Measurements from ENCODE around the gene NUP43.

The NUP43 gene

GRCh38 chr6:149733089-149733720 lies 13.1 kb downstream of the NUP43 start:
- no peak overlapping the region for H3K4me3 ChIP-seq (ENCODE audit: low read length)
- H3K79me2 ChIP-seq (ENCODE audit: low read length), result no peaks in the 10 kb centered on the region
- no peaks in the 10 kb centered on the region for H3F3A ChIP-seq (ENCODE audit: insufficient read depth, low read length)
- no peak for TF ChIP-seq CTCF (IDR thresholded peaks at IDR 0.05; ENCODE audit: low read length)
- TF ChIP-seq EZH2phosphoT487 (IDR thresholded peaks at IDR 0.05; ENCODE audit: low read length), result no peak
- H4K20me1 ChIP-seq (ENCODE audit: insufficient read depth, low read length), result no peaks in the 10 kb centered on the region
- H3K4me2 ChIP-seq (ENCODE audit: low read depth, low read length), result no peak overlapping the region
- H3K27me3 ChIP-seq (replicated peaks; ENCODE audit: insufficient read depth, low read length), result no peaks in the 10 kb centered on the region
- no peaks in the 10 kb centered on the region for H3K36me3 ChIP-seq (replicated peaks; ENCODE audit: insufficient read depth, low read length)
- no peak overlapping the region for H3K27ac ChIP-seq (ENCODE audit: low read length)
- H3K9me3 ChIP-seq (replicated peaks; ENCODE audit: insufficient read depth, low read length), result no peaks in the 10 kb centered on the region
- H3K4me1 ChIP-seq (ENCODE audit: low read length), result no peaks in the 10 kb centered on the region
- no peak overlapping the region for H3K9ac ChIP-seq (ENCODE audit: low read length)
- H2AFZ ChIP-seq (ENCODE audit: low read length), result no peak overlapping the region
- H3K9me2 ChIP-seq (replicated peaks; ENCODE audit: insufficient read depth, low read length), result no peaks in the 10 kb centered on the region
- DNase-seq, result no peak

DNA sequence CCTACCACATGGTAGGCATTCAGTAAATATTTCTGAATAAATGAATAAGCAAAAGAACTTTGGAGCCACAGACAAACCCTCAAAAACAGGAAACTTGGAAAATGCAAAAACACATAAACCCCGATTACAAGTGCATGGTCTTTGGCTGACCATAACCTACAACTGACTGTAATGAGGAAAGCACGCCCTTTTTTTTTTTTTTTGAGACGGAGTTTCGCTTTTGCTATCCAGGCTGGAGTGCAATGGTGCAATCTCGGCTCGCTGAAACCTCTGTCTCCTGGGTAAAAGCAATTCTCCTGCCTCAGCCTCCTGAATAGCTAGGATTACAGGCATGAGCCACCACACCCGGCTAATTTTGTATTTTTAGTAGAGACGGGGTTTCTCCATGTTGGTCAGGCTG lies 16.5 kb downstream of the NUP43 start:
- no peak overlapping the region for H2AFZ ChIP-seq (ENCODE audit: low read length)
- H4K20me1 ChIP-seq (ENCODE audit: insufficient read depth, low read length), result no peaks in the 10 kb centered on the region
- H3K9me2 ChIP-seq (replicated peaks; ENCODE audit: insufficient read depth, low read length), result no peaks in the 10 kb centered on the region
- TF ChIP-seq EZH2phosphoT487 (IDR thresholded peaks at IDR 0.05; ENCODE audit: low read length) (no peak), EZH2 (optimal IDR thresholded peaks at IDR 0.05; ENCODE audit: low read depth, low read length) (no peak), CTCF (IDR thresholded peaks at IDR 0.05; ENCODE audit: low read length) (no peak)
- no peak for DNase-seq
- no peaks in the 10 kb centered on the region for H3F3A ChIP-seq (ENCODE audit: insufficient read depth, low read length)
- no peaks in the 10 kb centered on the region for H3K27me3 ChIP-seq (replicated peaks; ENCODE audit: insufficient read depth, low read length)
- no peaks in the 10 kb centered on the region for H3K4me1 ChIP-seq (ENCODE audit: low read length)
- H3K9ac ChIP-seq (ENCODE audit: low read length), result no peak overlapping the region
- H3K79me2 ChIP-seq (ENCODE audit: low read length), result no peaks in the 10 kb centered on the region
- no peak overlapping the region for H3K4me3 ChIP-seq (ENCODE audit: low read length)
- H3K9me3 ChIP-seq (replicated peaks; ENCODE audit: insufficient read depth, low read length), result no peaks in the 10 kb centered on the region
- no peaks in the 10 kb centered on the region for H3K36me3 ChIP-seq (replicated peaks; ENCODE audit: insufficient read depth, low read length)
- no peak overlapping the region for H3K4me2 ChIP-seq (ENCODE audit: low read depth, low read length)
- H3K27ac ChIP-seq (ENCODE audit: low read length), result no peak overlapping the region

GRCh38 chr6:149728499-149729234 lies 17.7 kb downstream of the NUP43 start:
- no peaks in the 10 kb centered on the region for H3K36me3 ChIP-seq (replicated peaks; ENCODE audit: insufficient read depth, low read length)
- no peaks in the 10 kb centered on the region for H3K79me2 ChIP-seq (ENCODE audit: low read length)
- DNase-seq, result no peak
- no peak overlapping the region for H3K9ac ChIP-seq (ENCODE audit: low read length)
- no peaks in the 10 kb centered on the region for H4K20me1 ChIP-seq (ENCODE audit: insufficient read depth, low read length)
- H3K27ac ChIP-seq (ENCODE audit: low read length), result no peak overlapping the region
- no peaks in the 10 kb centered on the region for H3K4me1 ChIP-seq (ENCODE audit: low read length)
- H3K9me3 ChIP-seq (replicated peaks; ENCODE audit: insufficient read depth, low read length), result no peaks in the 10 kb centered on the region
- H3K27me3 ChIP-seq (replicated peaks; ENCODE audit: insufficient read depth, low read length), result no peaks in the 10 kb centered on the region
- H3K9me2 ChIP-seq (replicated peaks; ENCODE audit: insufficient read depth, low read length), result no peaks in the 10 kb centered on the region
- no peak overlapping the region for H3K4me3 ChIP-seq (ENCODE audit: low read length)
- no peak overlapping the region for H3K4me2 ChIP-seq (ENCODE audit: low read depth, low read length)
- H2AFZ ChIP-seq (ENCODE audit: low read length), result no peak overlapping the region
- TF ChIP-seq CTCF (IDR thresholded peaks at IDR 0.05; ENCODE audit: low read length) (no peak), EZH2 (optimal IDR thresholded peaks at IDR 0.05; ENCODE audit: low read depth, low read length) (no peak), EZH2phosphoT487 (IDR thresholded peaks at IDR 0.05; ENCODE audit: low read length) (no peak)
- H3F3A ChIP-seq (ENCODE audit: insufficient read depth, low read length), result no peaks in the 10 kb centered on the region
